ENCODE data around the gene ZDHHC17.

ZDHHC17 gene

DNA sequence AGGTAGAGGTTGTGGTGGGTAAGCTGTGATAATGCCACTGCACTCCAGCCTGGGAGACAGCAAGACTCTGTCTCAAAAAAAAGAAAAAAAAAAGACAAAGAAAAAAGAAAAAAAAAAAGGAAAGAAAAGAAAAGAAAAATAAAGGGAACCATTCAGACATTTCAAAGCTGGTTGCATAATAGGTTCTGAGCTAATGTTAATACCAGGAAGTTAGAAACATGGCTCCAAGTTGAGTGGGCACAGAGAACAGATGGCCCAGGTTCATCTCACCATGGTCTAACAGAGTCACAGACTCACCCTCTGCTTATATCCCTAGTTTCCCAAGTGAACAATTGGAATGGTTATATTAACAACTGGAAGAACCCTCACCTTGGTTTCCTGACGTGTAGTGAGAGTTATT, 17.4 kb upstream of the ZDHHC17 start:
- DNase-seq (ENCODE audit: low read depth): no peak

DNA sequence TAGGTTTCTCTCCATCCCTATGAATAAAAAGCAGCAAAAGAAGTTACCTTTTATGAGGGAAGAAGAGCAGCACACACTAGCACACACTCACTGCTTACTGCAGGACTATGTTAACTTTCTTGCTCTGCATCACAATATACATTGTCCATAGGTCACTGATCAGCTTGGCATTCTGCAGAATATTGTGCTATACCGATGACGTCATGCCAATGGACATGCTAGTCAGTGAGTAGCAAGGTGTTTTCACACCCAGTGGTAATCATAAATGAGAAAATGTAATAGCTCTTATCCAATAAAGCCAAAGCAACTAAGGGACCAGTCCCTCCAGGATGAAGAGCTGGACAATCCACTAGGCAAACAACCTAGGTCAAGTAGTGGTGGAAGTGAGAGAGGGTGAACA, 16.7 kb upstream of the ZDHHC17 start:
- DNase-seq (ENCODE audit: low read depth): no peak
- no peak overlapping the region for H3K4me3 ChIP-seq (ENCODE audit: low read depth, low read length)
- no peak for TF ChIP-seq CTCF (IDR thresholded peaks at IDR 0.05; ENCODE audit: insufficient read depth, low read depth, low read length, missing control alignments)

More for the DNA sequence above, 17.4 kb upstream of the ZDHHC17 start:
- no peak for TF ChIP-seq CTCF (IDR thresholded peaks at IDR 0.05; ENCODE audit: insufficient read depth, low read depth, low read length, missing control alignments)
- H3K4me3 ChIP-seq (ENCODE audit: low read depth, low read length): no peak overlapping the region

DNA sequence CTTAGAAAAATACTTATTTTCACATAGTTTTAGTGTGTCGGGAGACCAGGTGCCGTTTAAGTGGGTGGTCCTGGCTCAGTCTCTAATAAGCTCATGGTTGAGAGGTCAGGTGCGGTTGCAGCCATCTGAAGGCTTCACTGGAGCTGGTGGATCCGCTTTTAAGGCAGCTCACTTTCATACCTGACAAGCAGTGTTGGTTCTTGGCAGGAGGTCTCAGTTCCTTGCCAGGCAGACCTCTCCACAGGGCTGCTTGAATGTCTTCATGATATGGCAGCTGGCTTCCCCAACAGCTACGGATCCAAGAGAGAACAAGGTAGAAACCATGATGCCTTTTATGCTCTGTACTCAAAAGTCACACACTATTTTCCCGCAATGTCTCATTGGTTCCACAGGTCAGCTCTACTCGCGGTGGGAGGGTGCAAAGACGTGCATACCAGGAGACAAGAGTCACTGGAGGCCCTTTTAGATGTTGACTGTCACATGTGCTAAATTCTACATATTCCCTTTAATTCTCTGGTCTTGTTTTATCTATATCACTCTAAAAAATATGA, 8.0 kb upstream of the ZDHHC17 start:
- TF ChIP-seq CTCF (IDR thresholded peaks at IDR 0.05; ENCODE audit: insufficient read depth, low read depth, low read length, missing control alignments): no peak
- H3K4me3 ChIP-seq (ENCODE audit: low read depth, low read length): no peak overlapping the region
- DNase-seq (ENCODE audit: low read depth): no peak

GRCh38 chr12:76757694-76758093, 6.2 kb upstream of the ZDHHC17 start:
- DNase-seq (ENCODE audit: low read depth): no peak
- TF ChIP-seq CTCF (IDR thresholded peaks at IDR 0.05; ENCODE audit: insufficient read depth, low read depth, low read length, missing control alignments): no peak
- no peak overlapping the region for H3K4me3 ChIP-seq (ENCODE audit: low read depth, low read length)

DNA sequence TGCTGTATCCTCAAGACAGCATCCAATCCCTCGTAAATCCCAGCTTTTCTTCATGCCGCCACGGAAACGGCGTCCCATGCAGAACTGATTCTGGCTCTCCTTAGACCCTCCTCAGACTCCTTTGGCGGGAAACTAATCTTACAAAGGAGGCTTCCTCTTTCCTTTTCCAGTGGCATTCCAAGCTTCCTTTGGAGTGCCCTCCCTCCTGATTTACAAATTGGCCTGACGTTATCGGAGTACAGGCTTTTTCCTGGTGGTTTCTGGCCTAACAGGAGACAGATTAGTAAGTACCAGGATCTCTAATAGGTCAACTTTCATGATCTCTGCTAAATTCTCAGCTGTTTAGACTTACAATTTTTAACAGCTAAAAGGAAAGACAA, 1.3 kb upstream of the ZDHHC17 start:
- no peak for DNase-seq (ENCODE audit: low read depth)
- no peak overlapping the region for H3K4me3 ChIP-seq (ENCODE audit: low read depth, low read length)
- TF ChIP-seq CTCF (IDR thresholded peaks at IDR 0.05; ENCODE audit: insufficient read depth, low read depth, low read length, missing control alignments): no peak

- H3K4me3 ChIP-seq (ENCODE audit: low read depth, low read length): peak overlapping the region; percentile 68
- DNase-seq (ENCODE audit: low read depth): peak; percentile 23
- TF ChIP-seq CTCF (IDR thresholded peaks at IDR 0.05; ENCODE audit: insufficient read depth, low read depth, low read length, missing control alignments): no peak
Observed at GRCh38 chr12:76764856-76765255, 941 bp downstream of the ZDHHC17 start.

- no peak for TF ChIP-seq CTCF (IDR thresholded peaks at IDR 0.05; ENCODE audit: insufficient read depth, low read depth, low read length, missing control alignments)
- H3K4me3 ChIP-seq (ENCODE audit: low read depth, low read length): no peak overlapping the region
- no peak for DNase-seq (ENCODE audit: low read depth)
Observed at GRCh38 chr12:76765598-76765997, 1.7 kb downstream of the ZDHHC17 start.
